Activated CD8-positive, alpha-beta memory T cell treated with anti-CD3 and anti-CD28 coated beads for 4 hours (primary cell): Measurements from ENCODE around the gene DUS3L.

Experiments used
- DNase-seq, 2 donors: peaks; one replicate each; pipeline ENCODE4 v3.0.0-alpha.2; 2020; ENCODE audit warnings: low read depth in 2 of 2

Gene DUS3L

DNA sequence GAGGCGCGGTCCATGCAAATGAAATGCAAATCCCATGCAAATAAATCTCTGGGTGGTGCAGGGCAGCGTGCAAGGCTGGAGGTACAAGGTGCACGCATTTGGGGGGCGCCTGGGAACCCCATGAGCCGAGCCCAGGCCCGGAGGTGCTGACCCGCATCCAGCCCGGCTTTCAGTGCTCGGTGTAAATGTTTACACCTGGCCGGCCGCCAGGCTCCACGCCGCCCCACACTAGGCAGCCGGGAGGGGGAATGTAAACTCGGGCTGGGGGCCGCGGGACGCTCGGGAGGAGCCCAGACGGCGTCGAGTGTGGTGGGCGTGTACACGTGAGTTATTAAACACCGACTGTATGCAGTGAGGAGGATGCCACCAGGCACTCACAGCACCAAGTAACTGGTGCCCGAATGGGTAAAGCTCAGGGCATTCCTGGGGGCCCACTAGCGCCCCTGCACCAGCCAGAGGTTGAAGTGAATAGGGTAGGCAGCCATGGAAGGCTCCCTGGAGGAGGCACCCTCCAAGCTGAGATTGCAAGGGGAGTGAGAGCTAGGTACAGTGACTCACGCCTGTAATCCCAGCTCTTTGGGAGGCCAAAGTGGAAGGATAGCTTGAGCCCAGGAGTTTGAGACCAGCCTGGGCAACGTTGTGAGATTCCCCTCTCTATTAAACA, 31.4 kb upstream of the DUS3L start:
- no peak for DNase-seq

DNA sequence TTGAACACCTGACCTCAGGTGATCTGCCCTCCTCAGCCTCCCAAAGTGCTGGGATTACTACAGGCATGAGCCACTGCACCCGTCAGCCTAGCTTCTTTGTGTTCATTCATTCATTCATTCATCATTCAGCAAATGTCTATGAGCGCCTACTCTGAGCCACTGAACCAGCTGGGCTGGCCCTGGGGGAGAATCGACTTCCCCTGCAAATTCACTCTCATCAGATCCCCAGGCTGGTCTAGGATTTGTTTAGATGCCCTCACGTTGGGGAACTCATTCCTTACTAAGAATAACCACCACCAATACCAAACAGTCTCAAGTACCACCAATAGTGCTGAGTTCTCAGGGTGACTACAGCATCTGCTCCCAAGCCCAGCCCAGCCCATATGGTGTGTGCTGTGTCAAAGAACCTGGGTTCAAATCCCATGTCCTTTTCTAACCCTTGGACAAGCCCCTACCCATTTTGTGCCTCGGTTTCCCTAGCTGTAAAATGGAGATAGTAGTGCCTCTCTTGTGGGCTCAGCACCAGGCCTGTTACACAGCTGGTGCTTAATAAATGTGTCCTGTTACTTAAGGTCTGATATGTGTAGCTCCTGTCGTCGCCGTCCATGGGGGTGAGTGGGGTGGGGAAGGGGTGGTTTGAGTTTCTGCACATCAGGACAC, 30.7 kb upstream of the DUS3L start:
- no peak for DNase-seq

DNA sequence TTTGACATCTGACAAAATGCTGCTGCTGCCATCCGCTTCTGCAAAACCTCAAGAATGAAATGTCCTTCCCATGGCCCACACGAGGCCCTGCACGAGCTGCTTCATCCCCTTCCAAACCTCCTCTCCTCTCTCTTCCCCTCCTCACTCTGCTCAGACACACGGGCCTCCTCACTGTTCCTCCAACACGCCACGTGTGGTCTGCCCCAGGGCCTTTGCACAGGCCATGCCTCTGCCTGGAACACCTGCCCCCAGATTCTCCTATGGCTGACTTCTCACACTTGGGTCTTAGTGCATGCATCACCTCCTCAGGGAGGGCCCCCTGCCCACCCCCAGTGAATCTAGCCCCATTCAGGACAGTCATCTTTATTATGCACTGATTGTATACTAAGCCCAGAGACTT, 29.8 kb upstream of the DUS3L start:
- DNase-seq: no peak

DNA sequence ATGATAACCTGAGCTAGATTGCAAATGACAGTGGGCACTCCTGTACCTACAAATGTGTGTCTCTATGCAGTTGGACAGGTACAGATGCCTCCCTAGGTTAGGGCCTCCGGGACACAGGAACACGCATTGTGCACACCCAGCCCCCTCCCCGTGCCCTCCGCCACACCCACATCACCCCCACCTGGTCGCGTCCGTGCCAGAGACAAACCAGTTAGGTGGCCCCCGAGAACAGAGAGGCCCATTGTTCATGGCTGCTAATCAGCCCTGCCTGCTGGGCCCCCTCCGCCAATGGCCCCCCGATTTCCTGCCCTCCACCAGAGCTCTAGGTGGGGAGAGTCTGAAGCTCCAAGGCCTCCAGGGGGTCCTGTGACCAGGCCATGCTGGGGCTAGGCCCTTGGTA, 27.6 kb upstream of the DUS3L start:
- no peak for DNase-seq

DNA sequence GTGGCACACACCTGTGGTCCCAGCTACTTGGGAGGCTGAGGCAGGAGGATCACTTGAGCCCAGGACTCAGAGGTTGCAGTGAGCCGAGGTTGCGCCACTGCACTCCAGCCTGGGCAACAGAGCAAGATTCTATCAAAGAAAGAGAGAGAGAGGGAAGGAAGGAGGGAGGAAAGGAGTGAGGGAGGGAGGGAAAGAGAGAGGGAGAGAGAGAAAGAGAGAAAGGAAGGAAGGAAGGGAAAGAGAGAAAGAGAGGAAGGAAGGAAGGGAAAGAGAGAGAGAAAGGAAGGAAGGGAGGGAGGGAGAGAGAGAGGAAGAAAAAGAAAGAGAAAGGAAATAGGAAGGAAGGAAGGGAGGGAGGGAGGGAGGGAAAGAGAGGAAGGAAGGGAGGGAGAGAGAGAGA, 26.3 kb upstream of the DUS3L start:
- no peak for DNase-seq

DNA sequence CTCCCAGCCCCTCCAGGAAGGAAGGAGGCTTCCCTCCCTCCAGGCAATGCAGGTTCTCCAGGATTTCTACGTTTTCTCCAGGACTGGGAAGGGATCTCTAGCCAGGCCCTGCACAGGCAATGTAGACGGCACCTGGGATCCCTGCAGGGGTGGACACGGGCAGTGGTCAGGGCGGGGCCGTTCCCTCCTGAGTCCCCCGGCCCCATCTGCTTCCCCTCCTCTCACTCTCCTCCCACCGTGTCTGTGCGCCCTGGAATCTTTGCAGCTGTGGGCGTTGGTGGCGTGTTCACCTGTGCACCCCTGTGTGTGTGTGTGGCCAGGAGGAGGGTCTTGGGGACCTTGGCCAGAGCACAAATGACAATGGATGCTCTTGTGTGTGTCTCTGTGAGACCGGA, 23.9 kb upstream of the DUS3L start:
- DNase-seq: no peak

DNA sequence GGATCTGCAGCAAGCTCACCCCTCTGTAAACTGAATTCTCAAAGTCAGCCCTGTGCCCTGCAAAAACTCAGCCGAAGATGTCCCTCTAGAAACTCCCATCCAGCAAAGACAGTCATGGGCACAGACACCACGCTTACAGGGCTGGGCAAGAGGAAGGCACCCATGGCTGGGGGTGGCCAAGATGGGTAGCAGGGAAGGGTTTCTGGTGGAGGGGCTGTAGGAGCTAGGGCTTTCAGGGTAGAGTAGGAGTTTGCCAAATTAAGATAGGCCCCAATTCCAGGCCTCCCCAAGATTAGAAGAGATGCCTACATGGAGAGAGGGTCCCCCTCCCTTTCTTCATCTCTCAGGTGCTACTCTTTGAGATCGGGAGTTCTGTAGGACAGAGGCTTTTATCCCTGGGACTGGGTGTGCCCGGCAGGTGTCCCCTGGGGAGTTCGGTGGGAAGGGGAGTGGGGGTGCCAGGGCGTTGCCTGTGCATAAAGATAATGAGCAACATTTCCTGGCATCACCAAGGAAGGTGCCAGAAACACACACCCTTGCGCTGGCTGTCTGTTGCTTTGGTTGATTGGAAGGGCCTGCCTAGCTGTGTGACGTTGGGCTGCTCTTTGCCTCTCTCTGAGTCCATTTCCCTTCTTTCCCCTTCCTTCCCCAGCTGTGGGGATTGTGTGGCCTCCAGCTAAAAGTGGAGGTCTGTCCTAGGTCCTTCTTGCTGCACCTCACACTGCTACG, 23.3 kb upstream of the DUS3L start:
- no peak for DNase-seq

DNA sequence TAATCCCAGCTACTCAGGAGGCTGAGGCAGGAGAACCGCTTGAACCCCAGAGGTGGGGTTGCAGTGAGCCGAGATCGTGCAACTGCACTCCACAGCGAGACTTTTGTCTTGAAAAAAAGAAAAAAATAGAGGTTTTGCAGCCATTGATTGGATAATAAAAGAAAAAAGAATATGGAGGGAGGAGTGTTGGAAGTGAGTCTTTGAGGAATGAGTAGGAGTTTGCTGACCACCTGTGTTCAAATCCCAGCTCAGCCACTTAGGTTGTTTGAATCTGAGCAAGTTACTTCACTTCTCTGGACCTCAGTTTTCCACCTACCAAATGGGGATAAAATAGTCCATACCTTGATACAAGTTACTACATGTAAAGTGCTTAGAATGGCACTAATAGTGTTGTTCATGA, 20.2 kb upstream of the DUS3L start:
- no peak for DNase-seq

DNA sequence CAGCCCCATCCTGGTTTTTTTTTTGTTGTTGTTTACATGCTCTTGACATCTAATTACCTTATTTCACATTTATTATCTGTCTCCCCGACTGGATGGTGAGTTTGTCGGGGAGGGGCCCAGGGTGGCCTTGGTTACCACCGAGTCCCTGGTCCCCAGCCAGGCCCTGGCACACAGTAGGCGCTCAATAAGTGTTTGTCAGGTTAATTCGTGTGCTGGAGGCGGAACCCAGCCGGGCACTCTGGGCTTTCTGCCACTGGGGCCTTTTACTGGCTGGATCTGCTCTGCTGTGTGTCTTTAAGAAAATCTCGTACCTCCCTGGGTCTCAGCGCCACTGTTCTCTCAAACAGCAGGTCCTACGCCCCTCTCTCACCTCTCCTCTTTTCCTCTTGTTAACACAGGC, 18.5 kb upstream of the DUS3L start:
- DNase-seq: no peak

DNA sequence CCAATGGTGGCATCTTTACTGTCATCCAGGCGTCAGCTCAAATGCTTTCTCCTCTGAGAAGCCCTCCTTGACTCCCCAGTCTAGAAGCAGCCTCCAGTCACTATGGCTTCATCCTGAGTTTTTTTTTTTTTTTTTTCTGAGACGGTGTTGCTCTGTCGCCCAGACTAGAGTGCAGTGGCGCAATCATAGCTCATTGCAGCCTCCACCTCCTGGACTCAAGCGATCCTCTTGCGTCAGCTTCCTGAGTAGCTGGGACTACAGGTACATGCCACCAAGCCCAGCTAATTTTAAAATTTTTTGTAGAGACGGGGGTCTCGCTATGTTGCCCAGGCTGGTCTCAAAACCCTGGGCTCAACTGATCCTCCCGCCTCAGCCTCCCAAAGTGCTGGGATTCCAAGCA, 18.1 kb upstream of the DUS3L start:
- no peak for DNase-seq

DNA sequence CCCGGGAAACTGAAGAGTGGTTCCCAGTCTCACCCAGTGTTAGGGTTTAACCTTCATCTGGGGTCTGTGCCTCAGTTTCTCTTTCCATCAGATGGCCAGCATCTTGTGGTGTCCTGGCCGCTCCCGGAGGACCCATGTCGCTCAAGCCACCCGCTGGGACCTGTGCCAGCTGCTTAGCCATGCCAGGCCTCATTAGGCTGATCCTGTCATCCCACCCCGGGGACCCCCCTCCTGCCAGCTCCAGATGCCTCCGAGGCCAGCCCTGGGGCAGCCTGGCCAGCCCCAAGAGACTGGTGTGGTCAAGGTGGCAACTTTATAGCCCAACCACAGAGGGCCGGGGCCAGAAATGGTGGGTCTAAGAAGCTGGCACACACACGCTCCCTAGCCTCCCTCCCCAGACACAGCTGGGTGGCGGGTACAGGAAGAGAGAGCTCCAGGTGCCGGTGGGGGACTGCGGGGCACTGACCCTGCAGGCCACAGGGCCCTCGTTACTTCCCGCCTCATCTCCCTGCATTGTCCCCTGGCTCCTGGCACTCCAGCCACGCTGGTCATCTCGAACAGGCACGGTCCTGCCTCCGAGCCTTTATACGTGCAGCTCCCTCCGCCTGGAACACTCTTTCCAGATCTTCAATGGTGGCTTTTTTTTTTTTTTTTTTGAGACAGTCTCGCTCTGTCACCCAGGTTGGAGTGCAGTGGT, 17.3 kb upstream of the DUS3L start:
- DNase-seq: no peak

DNA sequence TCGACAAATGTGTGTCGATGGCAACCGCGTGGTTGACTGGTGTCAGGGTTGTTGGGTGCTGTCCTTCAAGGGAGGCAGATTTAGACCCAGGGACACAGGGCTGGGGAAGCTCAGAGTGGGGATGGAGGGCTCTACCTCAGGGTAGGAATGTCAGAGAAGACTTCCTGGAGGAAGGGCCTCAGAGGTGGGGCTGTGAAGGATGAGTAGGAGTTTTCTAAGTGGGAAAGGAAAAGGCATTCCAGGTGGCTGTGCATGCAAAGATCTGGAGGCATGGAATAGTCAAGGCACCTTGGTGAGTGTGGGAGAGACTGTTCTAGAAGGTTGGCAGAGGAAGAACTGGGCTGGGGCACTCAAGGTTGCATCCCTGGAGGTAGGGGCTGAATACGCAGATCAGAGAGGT, 15.9 kb upstream of the DUS3L start:
- DNase-seq: no peak

DNA sequence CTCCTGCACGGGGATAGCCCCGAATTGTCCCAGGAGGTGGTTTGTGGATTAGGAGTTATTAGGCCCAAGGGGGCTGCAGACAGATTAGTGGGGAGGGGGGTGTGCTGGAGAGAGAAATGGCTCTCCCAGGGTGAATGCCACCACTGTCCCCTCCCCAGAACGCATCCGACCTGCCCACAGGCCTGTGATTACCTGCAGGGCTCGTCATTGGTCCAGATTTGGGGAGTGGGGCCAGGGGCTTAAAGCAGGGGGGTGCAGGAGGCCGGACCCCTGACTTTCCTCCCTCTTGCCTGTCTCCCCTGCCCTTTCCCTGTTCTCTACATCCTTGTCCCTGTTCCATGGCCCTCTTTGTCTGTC, 15.1 kb upstream of the DUS3L start:
- DNase-seq: no peak

DNA sequence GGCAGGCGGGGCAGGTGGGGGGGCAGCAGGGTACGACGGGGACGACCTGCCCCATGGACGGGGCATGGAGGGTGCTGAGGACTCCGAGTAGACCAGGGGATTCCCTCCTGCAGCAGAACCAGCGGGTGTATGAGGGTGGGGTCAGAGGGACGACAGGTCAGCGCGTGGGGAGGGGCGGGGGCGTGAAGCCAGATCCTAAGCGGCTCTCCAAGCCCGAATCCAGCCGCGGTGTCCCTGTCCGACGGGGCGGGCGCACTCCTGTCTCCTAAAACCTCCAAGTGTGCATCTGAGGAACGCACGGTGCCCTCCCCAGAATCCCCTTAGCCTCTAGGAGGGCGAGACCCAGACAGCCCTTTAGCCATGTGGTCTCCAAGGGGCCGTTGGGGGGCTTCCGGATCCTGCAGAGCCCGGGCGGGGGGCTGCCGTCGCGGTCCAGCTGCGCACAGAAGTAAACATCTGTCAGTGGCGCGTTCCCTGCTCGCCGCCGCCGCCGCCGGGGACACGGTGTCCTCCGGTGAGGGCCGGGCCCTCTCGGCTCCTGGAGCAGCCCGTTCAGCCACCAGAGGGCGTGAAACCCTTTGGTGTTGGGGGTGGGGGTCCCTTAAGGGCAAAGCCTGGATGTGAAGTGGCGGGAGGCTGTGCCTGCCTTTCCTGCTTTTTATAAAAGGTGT, 14.6 kb upstream of the DUS3L start:
- DNase-seq: no peak

DNA sequence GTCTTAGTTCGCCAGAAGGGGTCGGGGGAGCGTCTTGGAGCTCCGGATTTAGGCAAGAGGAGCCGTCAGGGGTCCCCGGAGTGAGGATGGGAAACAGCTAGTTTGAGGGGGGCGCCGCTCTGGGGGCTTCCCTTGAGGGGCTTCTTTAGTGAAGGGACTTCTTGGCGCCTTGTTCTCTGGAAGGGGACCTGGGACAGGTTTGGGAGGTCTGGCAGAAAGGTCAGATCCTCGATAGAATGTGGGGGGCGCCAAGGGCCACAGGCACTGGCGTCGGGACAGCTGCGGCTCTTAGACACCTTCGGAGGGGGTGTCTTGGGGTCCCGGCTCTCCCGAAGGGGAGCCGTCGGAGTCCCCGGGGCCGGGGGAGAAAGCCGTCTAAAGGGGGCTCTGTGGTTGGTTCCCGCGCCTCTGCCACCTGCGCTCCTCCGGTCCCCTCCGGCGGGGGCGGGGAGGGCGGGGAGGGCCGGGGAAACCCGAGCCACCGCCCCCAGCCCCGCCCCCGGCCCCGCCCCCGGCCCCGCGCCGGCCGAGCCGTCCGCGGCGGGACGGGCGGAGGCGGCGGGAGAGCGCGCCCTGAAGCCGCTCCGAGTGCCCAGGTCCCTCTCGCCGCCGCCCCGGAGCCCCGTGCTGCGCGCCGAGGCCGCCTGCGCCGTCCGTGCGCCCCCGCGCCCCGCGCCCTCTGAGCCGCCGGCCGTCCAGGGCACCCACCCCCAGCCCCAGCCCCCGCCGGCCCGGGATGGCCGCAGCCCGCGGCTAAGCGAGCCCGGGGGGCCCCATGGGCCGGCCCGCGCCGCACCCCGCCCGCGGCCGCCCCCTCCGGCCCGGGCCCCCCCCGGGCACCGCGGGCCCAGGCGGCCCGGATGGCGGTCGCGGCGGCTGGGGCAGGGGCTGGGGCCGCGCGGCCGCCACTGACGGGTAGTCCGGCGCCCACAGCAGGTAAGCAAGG, 13.8 kb upstream of the DUS3L start, which contains the start of gene NRTN:
NRTN (plus strand) TSS at position 552 of the 946 bp plus-strand sequence. CDS start 19,099 bp downstream, outside the sequence.
- DNase-seq: no peak

DNA sequence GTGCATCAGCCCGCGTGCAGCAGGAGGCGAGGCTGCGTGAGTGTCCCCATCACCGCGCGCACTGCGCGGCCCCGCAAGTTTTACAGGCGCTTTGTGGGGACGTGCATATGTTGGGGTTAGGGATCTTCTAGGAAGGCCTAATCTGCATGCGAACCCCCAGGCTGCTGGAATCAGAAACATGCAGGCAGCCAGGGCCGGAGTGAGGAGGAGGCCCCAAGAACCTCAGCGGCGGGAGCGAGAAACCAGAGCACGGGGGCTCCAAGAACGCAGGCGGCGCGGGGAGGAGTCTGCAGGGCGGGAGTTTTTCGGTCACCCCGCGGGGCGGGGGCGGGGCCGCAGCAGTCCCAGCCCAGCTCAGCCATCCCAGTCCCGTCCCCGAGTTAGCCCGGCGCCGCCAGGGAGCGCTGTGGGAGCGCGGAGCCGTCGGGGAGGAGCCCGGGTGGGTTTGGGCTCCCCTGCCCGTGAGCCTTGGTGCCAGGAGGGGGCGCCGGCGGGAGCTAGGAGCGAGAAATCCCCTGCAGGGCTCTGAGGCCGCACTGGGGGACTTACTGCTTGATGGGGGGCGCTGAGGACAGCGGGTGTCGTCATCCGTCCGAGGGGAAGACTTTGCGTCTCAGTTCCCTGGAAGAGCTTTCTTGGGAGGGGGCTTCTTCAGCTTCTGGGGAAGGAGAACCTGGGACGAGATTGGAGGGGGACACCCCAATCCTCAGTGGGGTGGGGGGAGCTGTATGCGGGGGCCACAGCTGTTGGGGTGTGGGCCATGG, 13.0 kb upstream of the DUS3L start:
- peak; percentile 74 to 76 for DNase-seq

DNA sequence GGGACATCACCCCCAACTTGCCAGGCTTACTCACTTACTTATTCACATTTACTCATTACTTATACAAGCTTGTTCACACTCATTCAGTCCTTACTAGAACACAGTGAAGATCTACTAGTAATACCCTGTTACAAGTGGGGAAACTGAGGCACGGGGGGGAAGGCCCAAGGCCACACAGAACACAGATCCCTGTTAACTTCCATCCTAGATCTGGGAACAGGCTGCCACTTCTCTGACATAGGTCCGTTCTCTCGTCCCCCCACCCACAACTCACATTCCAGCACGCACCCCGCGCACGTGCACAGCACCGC, 12.4 kb upstream of the DUS3L start:
- no peak for DNase-seq

DNA sequence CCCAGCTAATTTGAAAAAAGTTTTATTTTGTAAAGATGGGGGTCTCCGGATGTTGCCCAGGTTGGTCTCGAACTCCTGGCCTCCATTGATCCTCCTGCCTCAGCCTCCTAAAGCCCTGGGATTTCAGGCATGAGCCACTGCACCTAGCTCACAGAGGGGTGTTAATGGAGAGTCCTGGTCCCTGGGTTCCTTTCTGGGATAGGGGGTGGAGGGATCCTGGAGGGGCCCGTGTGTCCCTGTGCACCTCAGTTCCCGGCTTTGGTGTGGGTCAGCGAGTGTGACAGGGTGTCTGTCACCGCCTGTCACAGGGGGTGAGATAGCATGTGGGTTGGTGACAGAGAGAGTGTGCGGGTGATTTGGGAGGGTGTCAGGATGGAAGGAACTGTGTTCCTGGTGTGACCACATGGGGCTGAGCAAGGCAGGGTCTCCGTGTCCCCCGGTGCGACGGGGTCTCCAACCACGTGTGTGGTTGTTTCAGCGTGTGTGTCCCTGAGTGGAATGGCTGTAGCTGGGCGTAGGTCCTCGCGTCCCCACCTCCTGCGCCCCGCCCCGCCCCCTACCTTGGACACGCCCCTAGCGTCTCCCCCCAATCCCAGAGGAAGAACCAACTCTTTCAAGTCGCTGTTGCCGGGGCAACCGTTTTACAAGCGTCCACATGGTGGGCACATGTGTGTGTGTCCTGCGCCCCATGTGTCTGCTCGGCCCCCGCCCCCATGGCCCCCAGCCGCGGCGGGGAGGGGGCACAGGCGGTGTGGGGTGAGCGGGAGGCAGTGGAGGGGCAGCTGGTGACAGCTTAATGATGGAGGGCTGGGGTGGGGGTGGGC, 11.0 kb upstream of the DUS3L start:
- DNase-seq: no peak
